Occipital lobe (tissue), 2 donors: ENCODE results near the gene ST6GALNAC3. TPM values are rescaled to one million over a fixed set of nuclear protein-coding genes. Genes with fewer than 3 reads are reported as not detected.
"Not testable (repeated sequence)": the region's sequence is repeated elsewhere in the genome, so short reads cannot be mapped to it uniquely, and the experiment has no call there.

Experiments
- DNase-seq: peaks from one replicate; lab custom pipeline; 2025; lab: John Stamatoyannopoulos, UW
- total RNA-seq: library from RNA; depleted of rRNA; stranded (reverse); fragments of >200 nt; gene quantifications from one replicate; pipeline ENCODE4 v1.2.3, GENCODE V29; 2014

Gene ST6GALNAC3
- total RNA-seq, 1 donor from 2014 or later, result 16.5 TPM

DNA sequence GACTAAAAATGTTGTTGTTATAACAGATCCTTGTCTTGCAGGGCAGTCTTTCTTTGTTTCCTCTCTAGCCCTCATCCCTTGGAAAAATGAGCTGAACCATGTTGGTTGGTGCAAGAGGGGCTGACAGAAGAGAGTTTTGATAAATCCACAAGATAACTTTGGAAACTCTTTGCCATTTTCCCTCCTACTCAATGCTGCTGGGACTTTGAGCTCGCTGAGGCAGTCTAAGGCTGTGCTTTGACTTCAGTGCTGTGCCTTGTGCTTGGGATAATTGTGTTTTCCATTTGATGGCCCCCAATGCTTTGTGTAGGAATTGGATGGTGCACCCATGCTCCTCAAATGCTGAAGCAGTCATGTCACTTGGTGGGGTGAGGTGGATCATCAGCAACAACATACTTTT, 31.7 kb downstream of the ST6GALNAC3 start:
- DNase-seq, result no peak

DNA sequence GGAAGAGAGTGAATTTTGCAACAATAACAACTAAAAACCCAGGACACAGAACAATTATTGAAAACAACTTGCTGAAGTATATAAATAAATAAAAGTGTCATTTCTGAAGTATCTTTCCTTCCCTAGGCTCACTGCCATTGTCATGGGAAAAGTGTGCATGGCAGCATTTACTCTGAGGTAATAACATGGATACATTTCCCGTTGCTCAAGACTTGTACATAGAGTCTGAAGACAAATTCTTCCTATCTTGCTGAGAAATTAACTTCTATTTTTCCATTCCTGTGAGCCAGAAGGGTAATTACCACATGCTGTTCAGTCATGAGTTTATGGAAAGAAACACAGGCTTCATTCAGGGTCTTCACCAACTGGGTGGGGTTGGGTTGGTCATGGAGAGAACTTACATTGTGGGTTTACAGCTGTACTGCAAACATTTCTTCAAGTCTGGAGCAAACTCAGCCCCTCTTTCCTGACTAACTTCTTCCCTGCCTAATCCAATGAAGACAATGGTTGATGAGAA, 32.2 kb downstream of the ST6GALNAC3 start:
- DNase-seq, result no peak

DNA sequence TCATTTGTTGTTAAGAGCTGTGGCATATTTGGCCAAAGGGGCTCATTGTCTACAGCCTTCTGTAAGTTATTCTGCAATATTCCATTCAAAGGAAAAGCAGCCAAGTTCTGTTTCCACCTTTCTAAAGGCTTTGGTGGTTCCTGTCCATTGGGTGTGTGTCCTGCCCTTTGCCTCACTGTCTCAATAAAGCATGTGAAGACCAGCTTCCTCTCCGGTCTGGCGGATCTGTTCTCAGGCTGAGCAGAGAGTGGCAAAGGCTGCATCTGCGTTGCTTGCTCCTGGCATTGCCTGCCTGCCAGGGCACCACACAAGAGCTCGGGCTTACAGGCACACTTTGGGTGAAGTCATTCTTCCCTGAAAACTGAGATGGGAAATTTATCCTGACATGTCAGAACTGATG, 34.9 kb downstream of the ST6GALNAC3 start:
- no peak for DNase-seq

DNA sequence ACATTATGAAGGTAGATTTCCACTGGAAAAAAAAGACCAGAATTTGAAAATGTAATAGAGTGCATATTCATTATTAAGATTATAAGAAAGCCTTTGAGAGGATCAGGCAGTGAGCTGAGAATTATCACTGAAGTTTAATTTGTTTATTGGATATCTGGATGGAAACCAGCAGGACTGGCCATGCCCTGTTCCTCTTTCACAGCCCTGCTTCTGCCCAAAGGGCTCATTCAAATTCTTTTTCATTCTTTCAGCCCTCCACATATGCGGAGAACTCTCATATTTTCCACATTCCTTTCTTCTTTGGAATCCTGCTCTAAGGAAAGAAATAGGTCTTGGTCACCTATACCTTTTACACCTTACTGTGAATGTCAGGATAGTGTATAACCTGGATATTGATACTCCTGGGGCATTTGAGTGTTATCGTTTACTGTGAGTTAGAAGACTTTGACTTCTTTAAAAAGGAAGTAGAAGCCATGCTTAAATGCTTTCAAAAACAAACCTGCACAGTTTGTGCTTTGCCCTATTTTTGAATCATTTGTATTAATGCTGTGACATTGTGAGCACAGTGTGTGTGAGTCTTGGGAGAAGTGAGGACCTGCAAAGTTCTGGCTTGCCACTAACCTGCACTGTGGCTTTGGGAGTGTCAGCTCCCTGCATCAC, 35.5 kb downstream of the ST6GALNAC3 start:
- DNase-seq, result no peak

DNA sequence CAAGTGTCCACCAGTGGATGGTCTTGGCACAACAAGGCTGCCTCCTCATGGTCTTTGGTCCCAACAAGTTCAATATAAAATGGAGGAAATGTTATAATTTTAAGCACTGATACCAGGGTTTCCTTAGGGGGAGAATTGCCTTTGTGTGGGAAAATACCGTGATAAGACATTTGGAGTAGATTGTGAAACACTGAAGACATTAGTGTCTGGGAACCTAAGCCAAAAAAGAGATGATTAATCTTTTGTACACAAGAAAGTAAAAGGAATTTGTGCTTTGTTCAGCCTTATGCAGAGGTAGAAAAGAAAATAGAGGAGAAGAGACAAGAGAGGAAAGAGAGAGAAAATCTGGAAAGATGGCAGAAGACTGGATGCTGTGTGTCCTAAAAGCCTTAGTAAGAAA, 36.1 kb downstream of the ST6GALNAC3 start:
- no peak for DNase-seq

DNA sequence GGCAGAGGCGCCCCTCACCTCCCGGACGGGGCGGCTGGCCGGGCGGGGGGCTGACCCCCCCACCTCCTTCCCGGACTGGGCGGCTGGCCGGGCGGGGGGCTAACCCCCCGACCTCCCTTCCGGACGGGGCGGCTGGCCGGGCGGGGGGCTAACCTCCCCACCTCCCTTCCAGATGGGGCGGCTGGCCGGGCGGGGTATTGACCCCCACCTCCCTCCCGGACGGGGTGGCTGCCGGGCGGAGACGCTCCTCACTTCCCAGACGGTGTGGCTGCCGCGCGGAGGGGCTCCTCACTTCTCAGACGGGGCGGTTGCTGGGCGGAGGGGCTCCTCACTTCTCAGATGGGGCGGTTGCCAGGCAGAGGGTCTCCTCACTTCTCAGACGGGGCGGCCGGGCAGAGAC, 37.8 kb downstream of the ST6GALNAC3 start:
- not testable (repeated sequence) for DNase-seq

DNA sequence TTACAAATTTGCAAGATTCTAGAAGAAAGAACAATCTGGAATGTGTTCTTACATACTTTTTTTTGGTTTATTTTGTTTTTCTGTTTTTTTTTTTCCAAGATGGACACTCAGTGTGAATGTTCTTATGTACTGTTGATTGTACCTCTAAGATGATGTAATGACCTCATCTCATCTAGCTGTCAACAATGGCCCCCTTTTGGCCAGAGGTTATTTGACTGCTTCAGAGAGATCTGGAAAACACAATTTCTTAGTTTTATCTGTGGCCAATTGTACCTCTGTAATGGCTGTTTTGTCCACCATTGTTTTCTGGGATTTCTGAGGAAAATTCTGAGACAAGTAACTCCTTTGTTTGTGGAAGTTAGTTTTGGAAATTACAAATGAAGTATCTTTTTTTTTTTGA, 38.9 kb downstream of the ST6GALNAC3 start:
- DNase-seq, result no peak

DNA sequence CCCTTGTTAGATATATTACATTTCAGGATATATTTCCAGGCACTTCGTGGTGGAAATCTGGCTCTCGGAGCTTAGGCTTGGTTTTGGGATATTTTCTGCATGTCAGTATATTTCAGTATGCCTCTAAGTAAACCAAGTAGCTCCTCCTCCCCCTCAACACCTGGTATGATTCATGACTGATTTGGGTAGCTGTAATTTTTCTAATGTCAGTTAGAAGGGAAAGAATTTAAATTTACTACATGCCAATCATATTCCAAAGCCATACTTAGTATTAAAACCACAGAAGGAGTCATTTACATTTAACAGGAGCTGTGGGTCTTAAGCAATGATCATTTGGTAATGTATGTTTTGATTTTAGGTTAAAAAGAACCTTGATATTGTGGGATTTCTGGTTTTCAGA, 40.6 kb downstream of the ST6GALNAC3 start:
- DNase-seq, result no peak

- no peak for DNase-seq
Measured at GRCh38 chr1:76121850-76122249, 47.3 kb downstream of the ST6GALNAC3 start.

- DNase-seq, result no peak
Measured at GRCh38 chr1:76122271-76122670, 47.7 kb downstream of the ST6GALNAC3 start.

DNA sequence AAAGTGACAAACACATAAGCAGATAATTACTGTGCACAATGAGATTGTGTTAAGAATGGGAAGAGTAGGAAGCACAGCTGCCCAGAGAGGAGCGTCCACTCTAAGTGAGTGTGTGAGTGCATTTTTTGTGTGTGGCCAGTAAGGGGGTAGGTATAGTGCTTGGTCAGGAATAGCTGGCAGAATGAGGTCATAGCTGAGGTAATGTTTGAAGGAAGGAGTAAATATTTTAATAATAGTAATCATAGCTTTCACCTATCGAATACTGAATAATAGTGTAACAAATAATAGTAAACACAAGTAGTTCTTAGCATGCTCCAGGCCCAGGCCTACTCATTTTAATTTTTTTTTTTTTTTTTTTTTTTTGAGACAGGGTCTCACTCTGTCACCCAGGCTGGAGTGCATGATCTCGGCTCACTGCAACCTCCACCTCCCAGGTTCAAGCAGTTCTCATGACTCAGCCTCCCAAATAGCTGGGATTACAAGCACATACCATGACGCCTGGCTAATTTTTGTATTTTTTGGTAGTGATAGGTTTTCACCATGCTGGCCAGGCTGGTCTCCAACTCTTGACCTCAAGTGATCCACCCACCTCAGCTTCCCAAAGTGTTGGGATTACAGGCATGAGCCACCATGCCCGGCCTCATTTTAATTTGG, 49.0 kb downstream of the ST6GALNAC3 start:
- DNase-seq, result not testable (repeated sequence)

- no peak for DNase-seq
Measured at GRCh38 chr1:76124196-76124595, 49.6 kb downstream of the ST6GALNAC3 start.

GRCh38 chr1:76125473-76126219, 51.1 kb downstream of the ST6GALNAC3 start:
- DNase-seq, result no peak

DNA sequence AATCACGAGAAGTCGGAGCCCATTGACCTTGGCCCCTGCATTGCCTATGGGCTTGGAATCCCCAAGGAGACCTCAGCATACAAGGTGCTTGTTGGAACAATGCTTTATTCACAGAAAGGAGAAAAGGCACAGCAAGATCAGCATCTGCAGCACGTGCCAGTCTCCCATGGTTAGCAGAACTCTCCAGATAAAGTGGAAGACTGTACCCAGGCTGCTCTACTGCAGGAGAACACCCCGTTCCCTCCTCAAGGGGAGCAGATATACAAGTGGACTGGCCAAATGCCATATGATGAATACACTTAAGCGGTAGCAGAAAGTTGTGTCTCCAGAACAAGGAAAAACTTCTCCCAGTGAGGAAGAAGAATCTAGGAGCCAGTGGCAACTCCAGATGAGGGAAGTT, 53.5 kb downstream of the ST6GALNAC3 start:
- DNase-seq, result no peak

- no peak for DNase-seq
Measured at GRCh38 chr1:76129731-76130130, 55.2 kb downstream of the ST6GALNAC3 start.

DNA sequence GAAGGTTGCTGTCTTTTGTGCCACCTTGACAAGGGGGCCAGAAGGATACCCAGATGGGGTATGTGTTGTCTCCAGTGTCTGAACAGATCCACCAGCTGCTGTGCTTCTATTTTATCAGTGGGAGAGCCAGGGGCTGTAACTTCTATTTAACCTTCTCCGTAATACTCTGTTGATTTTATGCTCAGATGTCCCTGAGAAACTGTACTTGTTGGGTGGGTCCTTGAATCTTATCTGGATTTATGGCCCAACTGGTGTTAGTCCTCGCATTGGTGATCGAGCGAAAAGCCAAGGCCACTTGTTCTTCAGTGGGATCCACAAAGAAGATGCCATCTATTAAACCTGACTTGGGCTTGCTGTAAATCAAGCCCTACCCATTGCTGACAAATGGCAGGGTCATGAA, 56.4 kb downstream of the ST6GALNAC3 start:
- DNase-seq, result no peak

DNA sequence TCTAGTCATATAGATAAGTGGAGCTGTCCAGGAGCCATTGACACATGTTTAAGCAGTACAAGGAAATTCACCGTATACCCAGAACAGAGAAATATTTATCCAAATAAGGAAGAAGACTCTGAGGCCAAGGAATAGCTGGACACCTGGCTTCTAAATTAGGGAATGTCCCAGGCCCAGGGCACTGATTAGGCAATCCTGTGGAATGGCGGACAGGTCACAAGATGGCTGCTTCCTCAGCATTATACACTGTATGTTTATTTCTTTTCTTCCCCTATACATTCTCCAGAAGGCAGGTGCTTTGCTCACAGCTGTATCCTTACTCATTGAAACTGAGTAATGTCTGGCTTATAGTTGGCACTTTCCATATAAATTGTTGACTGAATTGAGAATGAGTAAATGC, 59.4 kb downstream of the ST6GALNAC3 start:
- no peak for DNase-seq

DNA sequence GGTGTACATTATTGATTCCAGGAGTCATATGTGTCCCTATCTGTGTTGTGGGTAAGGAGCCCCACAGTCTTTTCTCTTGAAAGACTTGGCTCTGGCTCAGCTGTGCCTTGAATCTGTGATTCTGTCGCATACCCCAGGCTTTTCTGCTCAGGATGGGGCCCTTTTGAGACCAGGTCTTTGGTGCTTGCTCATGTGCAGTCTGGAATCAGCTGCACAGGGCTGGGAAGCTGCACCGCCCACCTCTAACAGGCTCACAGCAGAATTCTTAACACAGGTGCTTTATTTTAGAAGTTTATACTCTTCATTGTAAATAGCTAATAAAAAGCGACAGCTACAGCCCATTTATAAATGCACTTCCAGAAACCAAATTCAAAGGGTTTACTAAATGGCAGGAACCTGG, 61.3 kb downstream of the ST6GALNAC3 start:
- DNase-seq, result no peak

- DNase-seq, result no peak
Measured at GRCh38 chr1:76136894-76137293, 62.3 kb downstream of the ST6GALNAC3 start.

DNA sequence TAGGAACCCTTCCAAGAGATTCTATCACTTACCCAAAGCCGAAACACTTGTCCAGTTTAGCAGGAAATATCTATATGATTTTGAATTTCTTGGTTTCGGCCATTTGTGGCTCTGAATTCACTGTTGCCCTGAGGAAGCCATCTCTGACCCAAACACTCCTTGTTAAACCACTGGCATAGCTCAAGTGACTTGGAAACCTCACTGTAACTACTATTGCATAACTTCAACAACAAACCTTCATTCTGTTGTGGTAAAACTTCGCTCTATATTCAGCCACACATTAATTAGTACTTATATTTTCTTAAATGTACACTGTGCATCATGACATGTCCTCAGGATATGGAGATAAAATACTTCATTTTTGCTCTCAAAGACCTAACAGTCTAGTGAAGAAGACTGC, 63.2 kb downstream of the ST6GALNAC3 start:
- no peak for DNase-seq

- no peak for DNase-seq
Measured at GRCh38 chr1:76138217-76138616, 63.7 kb downstream of the ST6GALNAC3 start.

DNA sequence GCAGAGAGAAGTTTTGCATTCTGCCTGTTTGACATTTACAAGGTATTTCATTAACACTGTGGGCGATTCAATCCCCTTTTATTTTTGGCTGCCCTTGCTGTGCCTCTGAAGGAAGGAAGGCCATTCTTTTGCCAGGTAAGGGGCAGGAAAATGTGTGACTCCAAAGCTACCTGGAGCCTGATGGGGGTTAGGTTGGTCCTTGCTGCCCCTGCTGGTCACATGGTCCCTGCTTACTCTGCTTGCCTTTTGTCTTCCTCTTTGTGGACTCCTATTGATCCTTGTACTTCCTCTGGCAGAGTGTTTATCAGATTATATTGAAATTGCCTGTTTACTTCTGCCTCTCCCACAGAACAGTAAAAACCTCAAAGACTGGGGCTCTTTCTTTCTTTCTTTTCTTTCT, 65.7 kb downstream of the ST6GALNAC3 start:
- no peak for DNase-seq

GRCh38 chr1:76141929-76142328, 67.4 kb downstream of the ST6GALNAC3 start:
- no peak for DNase-seq
